ENCODE results near the gene STK38L.

The STK38L gene

DNA sequence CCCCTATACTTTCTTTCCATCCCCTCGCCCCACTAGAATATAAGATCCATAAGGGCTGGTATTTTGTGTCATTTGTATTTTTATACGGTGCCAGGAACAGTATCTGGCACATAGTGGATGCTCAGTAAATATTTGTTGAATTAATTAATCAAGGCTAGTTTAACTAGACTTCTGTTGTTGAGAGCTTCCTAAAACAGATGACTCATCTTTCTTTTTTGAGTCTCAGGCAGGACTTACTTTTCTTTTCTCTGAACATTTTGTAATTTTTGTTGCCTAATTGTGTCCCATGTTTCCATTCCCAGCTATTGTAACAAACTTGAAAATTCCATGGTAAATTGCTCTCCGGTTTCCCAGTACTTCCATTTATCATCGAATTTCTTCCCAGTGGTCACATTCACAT lies 16.7 kb downstream of the STK38L start:
- peak overlapping the region; percentile 26 for H3K9ac ChIP-seq (ENCODE audit: low read depth, low read length)
- H3K36me3 ChIP-seq (ENCODE audit: insufficient read depth, low read length) = no peaks in the 10 kb centered on the region
- H3K27me3 ChIP-seq (ENCODE audit: control insufficient read depth, insufficient read depth, low read length) = no peaks in the 10 kb centered on the region
- no peaks in the 10 kb centered on the region for H3K9me3 ChIP-seq (replicated peaks; ENCODE audit: low read length)
- H3K4me2 ChIP-seq (ENCODE audit: low read length) = peak overlapping the region; percentile 67
- peaks cover 34% of the 10 kb centered on the region for H3K4me1 ChIP-seq (ENCODE audit: control insufficient read depth, insufficient read depth, low read length)
- peak overlapping the region; percentile 42 for H3K4me3 ChIP-seq (ENCODE audit: low read length)

- Histone ChIP-seq H3K9me3 (replicated peaks; ENCODE audit: low read length) (no peaks in the 10 kb centered on the region), H3K4me2 (ENCODE audit: low read length) (peak overlapping the region; percentile 67), H3K4me1 (ENCODE audit: control insufficient read depth, insufficient read depth, low read length) (peaks cover 34% of the 10 kb centered on the region), H3K4me3 (ENCODE audit: low read length) (peak overlapping the region; percentile 14), H3K9ac (ENCODE audit: low read depth, low read length) (peak overlapping the region; percentile 26), H3K36me3 (ENCODE audit: insufficient read depth, low read length) (no peaks in the 10 kb centered on the region), H3K27me3 (ENCODE audit: control insufficient read depth, insufficient read depth, low read length) (no peaks in the 10 kb centered on the region)
Observed at GRCh38 chr12:27261866-27262265, 17.8 kb downstream of the STK38L start.

DNA sequence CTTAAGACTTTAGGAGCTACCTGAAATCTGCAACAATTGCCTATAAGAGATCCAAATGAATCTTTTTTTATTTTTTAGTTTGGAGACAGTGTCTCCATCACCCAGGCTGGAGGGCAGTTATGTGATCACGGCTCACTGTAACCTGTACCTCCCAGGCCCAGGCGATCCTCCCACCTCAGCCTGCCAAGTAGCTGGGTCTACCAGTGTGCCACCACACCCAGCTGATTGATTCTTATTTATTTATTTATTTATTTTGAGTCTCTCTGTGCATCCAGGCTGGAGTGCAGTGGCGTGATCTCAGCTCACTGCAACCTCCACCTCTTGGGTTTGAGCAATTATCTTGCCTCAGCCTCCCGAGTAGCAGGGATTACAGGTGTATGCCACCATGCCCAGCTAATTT lies 26.1 kb downstream of the STK38L start:
- no peak overlapping the region for H3K4me2 ChIP-seq (ENCODE audit: low read length)
- no peaks in the 10 kb centered on the region for H3K36me3 ChIP-seq (ENCODE audit: insufficient read depth, low read length)
- no peaks in the 10 kb centered on the region for H3K9me3 ChIP-seq (replicated peaks; ENCODE audit: low read length)
- H3K27me3 ChIP-seq (ENCODE audit: control insufficient read depth, insufficient read depth, low read length) = no peaks in the 10 kb centered on the region
- H3K4me3 ChIP-seq (ENCODE audit: low read length) = no peak overlapping the region
- H3K4me1 ChIP-seq (ENCODE audit: control insufficient read depth, insufficient read depth, low read length) = no peaks in the 10 kb centered on the region
- no peak overlapping the region for H3K9ac ChIP-seq (ENCODE audit: low read depth, low read length)

DNA sequence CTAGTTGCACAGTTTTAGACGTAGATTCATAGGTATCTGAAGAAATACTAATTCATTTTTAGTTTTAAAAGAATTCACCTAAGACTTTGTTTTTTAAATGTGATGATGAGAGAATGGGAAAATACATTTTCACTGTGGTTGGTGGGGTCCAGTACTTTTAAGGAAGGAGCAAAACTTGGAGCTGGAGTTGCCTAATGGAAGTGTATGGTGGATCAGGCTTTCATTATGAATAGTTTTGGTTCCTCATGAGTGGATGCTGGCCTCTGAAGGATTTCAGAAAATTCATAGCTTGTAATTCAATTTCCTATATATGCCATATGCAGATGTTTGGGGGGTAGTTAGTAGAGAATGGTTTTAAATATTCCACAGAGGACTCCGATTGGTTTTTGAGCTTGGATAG lies 27.1 kb downstream of the STK38L start:
- Histone ChIP-seq H3K9me3 (replicated peaks; ENCODE audit: low read length) (no peaks in the 10 kb centered on the region), H3K4me1 (ENCODE audit: control insufficient read depth, insufficient read depth, low read length) (no peaks in the 10 kb centered on the region), H3K27me3 (ENCODE audit: control insufficient read depth, insufficient read depth, low read length) (no peaks in the 10 kb centered on the region), H3K4me2 (ENCODE audit: low read length) (no peak overlapping the region), H3K4me3 (ENCODE audit: low read length) (no peak overlapping the region), H3K9ac (ENCODE audit: low read depth, low read length) (no peak overlapping the region), H3K36me3 (ENCODE audit: insufficient read depth, low read length) (no peaks in the 10 kb centered on the region)

GRCh38 chr12:27272373-27273028 lies 28.4 kb downstream of the STK38L start:
- Histone ChIP-seq H3K4me2 (ENCODE audit: low read length) (no peak overlapping the region), H3K4me3 (ENCODE audit: low read length) (no peak overlapping the region), H3K9ac (ENCODE audit: low read depth, low read length) (no peak overlapping the region), H3K27me3 (ENCODE audit: control insufficient read depth, insufficient read depth, low read length) (no peaks in the 10 kb centered on the region), H3K9me3 (replicated peaks; ENCODE audit: low read length) (no peaks in the 10 kb centered on the region), H3K36me3 (ENCODE audit: insufficient read depth, low read length) (no peaks in the 10 kb centered on the region), H3K4me1 (ENCODE audit: control insufficient read depth, insufficient read depth, low read length) (peaks cover 9% of the 10 kb centered on the region)

- Histone ChIP-seq H3K27me3 (ENCODE audit: control insufficient read depth, insufficient read depth, low read length) (no peaks in the 10 kb centered on the region), H3K9ac (ENCODE audit: low read depth, low read length) (no peak overlapping the region), H3K4me3 (ENCODE audit: low read length) (no peak overlapping the region), H3K36me3 (ENCODE audit: insufficient read depth, low read length) (no peaks in the 10 kb centered on the region), H3K4me1 (ENCODE audit: control insufficient read depth, insufficient read depth, low read length) (peaks cover 15% of the 10 kb centered on the region), H3K4me2 (ENCODE audit: low read length) (no peak overlapping the region), H3K9me3 (replicated peaks; ENCODE audit: low read length) (no peaks in the 10 kb centered on the region)
Observed at GRCh38 chr12:27273114-27273513, 29.0 kb downstream of the STK38L start.

DNA sequence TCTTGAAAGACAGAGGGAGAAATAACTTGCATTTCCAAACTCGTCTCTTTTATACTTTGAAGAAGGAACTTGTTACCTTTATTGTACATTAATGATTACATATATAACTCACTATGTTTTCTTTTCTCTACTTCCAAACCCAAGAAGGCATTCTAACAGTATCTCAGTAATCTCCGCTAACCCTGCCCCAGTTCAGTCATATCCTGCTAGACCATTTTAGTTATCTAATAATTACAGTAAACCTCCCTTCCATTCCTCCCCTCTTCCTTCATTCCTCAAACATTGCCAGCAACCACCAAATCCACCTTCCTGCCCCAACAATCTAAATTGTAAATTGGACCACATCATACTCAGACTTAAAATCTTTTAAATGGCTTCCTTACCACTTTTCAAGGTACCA lies 30.6 kb downstream of the STK38L start:
- no peak overlapping the region for H3K9ac ChIP-seq (ENCODE audit: low read depth, low read length)
- H3K27me3 ChIP-seq (ENCODE audit: control insufficient read depth, insufficient read depth, low read length) = no peaks in the 10 kb centered on the region
- H3K36me3 ChIP-seq (ENCODE audit: insufficient read depth, low read length) = no peaks in the 10 kb centered on the region
- H3K4me2 ChIP-seq (ENCODE audit: low read length) = no peak overlapping the region
- H3K4me1 ChIP-seq (ENCODE audit: control insufficient read depth, insufficient read depth, low read length) = peaks cover 16% of the 10 kb centered on the region
- H3K4me3 ChIP-seq (ENCODE audit: low read length) = no peak overlapping the region
- no peaks in the 10 kb centered on the region for H3K9me3 ChIP-seq (replicated peaks; ENCODE audit: low read length)

DNA sequence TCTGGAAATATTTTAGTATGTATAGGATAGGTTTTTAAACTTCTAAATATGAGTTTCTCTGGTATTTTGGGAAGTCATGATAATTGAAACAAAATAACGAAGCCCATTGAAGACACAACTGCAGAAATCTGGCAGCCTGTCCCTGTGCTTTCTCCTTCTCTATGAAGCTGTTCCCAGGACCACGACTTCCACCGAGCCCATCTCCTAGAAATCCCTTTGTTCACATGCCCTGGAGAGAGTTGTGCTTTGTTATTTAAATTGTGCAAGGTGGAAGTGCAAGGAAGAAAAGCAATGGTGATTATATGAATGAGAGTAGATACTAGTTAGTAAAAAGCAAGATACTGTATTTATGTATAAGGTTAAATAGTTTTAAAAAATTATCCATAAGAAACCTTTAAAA lies 32.2 kb downstream of the STK38L start:
- H3K27me3 ChIP-seq (ENCODE audit: control insufficient read depth, insufficient read depth, low read length) = no peaks in the 10 kb centered on the region
- H3K9ac ChIP-seq (ENCODE audit: low read depth, low read length) = no peak overlapping the region
- peaks cover 16% of the 10 kb centered on the region for H3K4me1 ChIP-seq (ENCODE audit: control insufficient read depth, insufficient read depth, low read length)
- H3K4me2 ChIP-seq (ENCODE audit: low read length) = no peak overlapping the region
- no peaks in the 10 kb centered on the region for H3K9me3 ChIP-seq (replicated peaks; ENCODE audit: low read length)
- H3K4me3 ChIP-seq (ENCODE audit: low read length) = no peak overlapping the region
- H3K36me3 ChIP-seq (ENCODE audit: insufficient read depth, low read length) = no peaks in the 10 kb centered on the region

DNA sequence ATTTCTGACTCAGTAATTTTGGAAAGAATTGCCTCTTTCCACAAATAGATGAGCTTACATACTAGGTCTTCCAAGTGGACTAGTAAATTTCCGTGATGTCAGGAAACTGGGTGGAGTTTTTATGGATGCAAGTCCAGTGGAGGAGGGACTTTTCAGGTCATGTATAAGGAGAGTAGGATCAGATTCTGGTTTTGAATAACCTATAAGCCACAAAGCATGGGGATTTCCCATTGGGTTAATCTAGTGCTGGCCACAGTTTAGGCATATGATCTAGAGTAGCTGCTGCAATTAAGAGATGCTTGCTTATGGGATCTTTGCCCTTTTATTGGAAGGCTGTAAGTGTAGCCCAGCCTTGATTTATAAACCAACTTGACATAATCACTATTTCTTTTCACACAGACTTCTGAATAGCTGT lies 33.8 kb downstream of the STK38L start:
- Histone ChIP-seq H3K4me1 (ENCODE audit: control insufficient read depth, insufficient read depth, low read length) (peaks cover 16% of the 10 kb centered on the region), H3K4me2 (ENCODE audit: low read length) (no peak overlapping the region), H3K27me3 (ENCODE audit: control insufficient read depth, insufficient read depth, low read length) (no peaks in the 10 kb centered on the region), H3K4me3 (ENCODE audit: low read length) (no peak overlapping the region), H3K9me3 (replicated peaks; ENCODE audit: low read length) (no peaks in the 10 kb centered on the region), H3K36me3 (ENCODE audit: insufficient read depth, low read length) (no peaks in the 10 kb centered on the region), H3K9ac (ENCODE audit: low read depth, low read length) (no peak overlapping the region)

GRCh38 chr12:27279826-27280225 lies 35.7 kb downstream of the STK38L start:
- no peak overlapping the region for H3K4me3 ChIP-seq (ENCODE audit: low read length)
- H3K9me3 ChIP-seq (replicated peaks; ENCODE audit: low read length) = no peaks in the 10 kb centered on the region

GRCh38 chr12:27280412-27280811 lies 36.3 kb downstream of the STK38L start:
- no peaks in the 10 kb centered on the region for H3K9me3 ChIP-seq (replicated peaks; ENCODE audit: low read length)

More at GRCh38 chr12:27279826-27280225, 35.7 kb downstream of the STK38L start:
- Histone ChIP-seq H3K4me1 (ENCODE audit: control insufficient read depth, insufficient read depth, low read length) (peaks cover 25% of the 10 kb centered on the region), H3K9ac (ENCODE audit: low read depth, low read length) (no peak overlapping the region), H3K36me3 (ENCODE audit: insufficient read depth, low read length) (no peaks in the 10 kb centered on the region), H3K27me3 (ENCODE audit: control insufficient read depth, insufficient read depth, low read length) (no peaks in the 10 kb centered on the region), H3K4me2 (ENCODE audit: low read length) (no peak overlapping the region)

DNA sequence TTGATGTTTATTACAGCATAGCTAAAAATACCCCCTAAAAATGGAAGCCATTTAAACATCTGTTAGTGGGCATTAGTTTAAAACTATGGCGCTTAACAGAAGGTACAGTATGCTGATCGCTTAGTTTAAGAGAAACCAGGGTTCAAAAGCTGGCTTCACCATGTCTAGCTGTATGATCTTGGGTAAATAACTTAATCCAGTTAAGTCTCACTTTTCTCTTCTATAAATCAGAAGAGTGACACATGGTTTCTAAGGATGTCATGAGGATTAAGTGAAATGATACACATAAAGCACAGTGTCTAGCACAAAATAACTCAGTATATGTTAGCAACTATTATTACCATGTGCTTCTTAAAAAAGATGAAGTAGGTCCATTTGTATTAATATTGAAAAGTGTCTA lies 38.7 kb downstream of the STK38L start:
- no peak overlapping the region for H3K9ac ChIP-seq (ENCODE audit: low read depth, low read length)
- no peaks in the 10 kb centered on the region for H3K36me3 ChIP-seq (ENCODE audit: insufficient read depth, low read length)
- peaks cover 26% of the 10 kb centered on the region for H3K4me1 ChIP-seq (ENCODE audit: control insufficient read depth, insufficient read depth, low read length)
- no peaks in the 10 kb centered on the region for H3K9me3 ChIP-seq (replicated peaks; ENCODE audit: low read length)
- H3K4me2 ChIP-seq (ENCODE audit: low read length) = no peak overlapping the region
- H3K27me3 ChIP-seq (ENCODE audit: control insufficient read depth, insufficient read depth, low read length) = no peaks in the 10 kb centered on the region
- H3K4me3 ChIP-seq (ENCODE audit: low read length) = no peak overlapping the region

More at GRCh38 chr12:27280412-27280811, 36.3 kb downstream of the STK38L start:
- Histone ChIP-seq H3K27me3 (ENCODE audit: control insufficient read depth, insufficient read depth, low read length) (no peaks in the 10 kb centered on the region), H3K4me3 (ENCODE audit: low read length) (no peak overlapping the region), H3K36me3 (ENCODE audit: insufficient read depth, low read length) (no peaks in the 10 kb centered on the region), H3K4me2 (ENCODE audit: low read length) (no peak overlapping the region), H3K9ac (ENCODE audit: low read depth, low read length) (no peak overlapping the region), H3K4me1 (ENCODE audit: control insufficient read depth, insufficient read depth, low read length) (peaks cover 31% of the 10 kb centered on the region)

Measured in skeletal muscle satellite cell (primary cell).